SK-N-MC (cell line): ENCODE measurements around the gene SLC25A13.

Source experiments
- EZH2 ChIP-seq: fragments of 200-600 bp; sonication (generic); IDR thresholded peaks from one replicate; pipeline ENCODE4 v1.6.1; 2017; ENCODE audit warnings: antibody characterized with exemption
- FOXP2 ChIP-seq: optimal IDR thresholded peaks from 2 replicates; pipeline ENCODE3; 2011; ENCODE audit warnings: mild to moderate bottlenecking, moderate library complexity; ENCODE audit not compliant: insufficient read depth; ENCODE audit errors: extremely low read length, control extremely low read depth
- POLR2AphosphoS5 ChIP-seq: IDR thresholded peaks from 2 replicates; pipeline ENCODE4 v1.6.1; 2012; ENCODE audit warnings: mild to moderate bottlenecking, low read depth, low read length, borderline replicate concordance

DNA sequence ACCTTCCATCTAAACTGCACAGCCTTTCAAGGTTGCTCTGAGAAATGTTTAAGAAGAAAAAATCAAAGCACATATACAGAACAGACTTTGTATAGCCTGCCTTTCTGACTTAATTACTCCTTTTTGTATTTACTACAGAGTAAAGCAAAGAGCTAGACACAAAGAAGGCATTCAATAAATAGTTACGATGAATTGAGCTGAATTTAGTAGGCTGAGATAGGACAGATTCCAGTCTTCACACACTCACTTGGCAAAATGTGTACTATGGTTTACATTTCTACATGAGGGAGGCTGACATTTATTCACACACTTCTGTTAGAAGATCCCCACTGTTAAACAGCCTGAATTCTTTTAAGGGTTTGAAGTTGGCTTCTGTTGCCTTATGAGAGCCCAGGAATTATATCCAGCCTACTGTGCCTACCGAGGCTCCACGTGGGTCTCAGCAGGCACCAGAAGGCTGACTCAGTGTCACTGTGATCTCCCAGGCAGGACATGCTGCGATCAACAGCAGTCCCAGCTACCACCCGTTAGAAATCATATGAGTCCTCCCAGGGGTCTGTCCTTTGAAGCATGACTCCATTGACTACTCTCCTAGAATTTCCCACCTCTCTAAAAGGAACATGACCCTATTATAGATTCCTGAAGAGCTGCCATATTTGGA lies 24.5 kb upstream of the SLC25A13 start:
- no peak for TF ChIP-seq POLR2AphosphoS5
- no peak for TF ChIP-seq EZH2
- no peak for TF ChIP-seq FOXP2
